Activated T-cell treated with anti-CD3 and anti-CD28 coated beads, Interleukin-2, amount 50 U/mL, for 4 hours (primary cell): ENCODE measurements around the gene TEX29. TPM values are rescaled to one million over a fixed set of nuclear protein-coding genes. Genes with fewer than 3 reads are reported as not detected.

Experiments used
- ATAC-seq, 2 donors: fragments of 200-7000 bp; cut with Tn5 transposase; one replicate each; pipeline ENCODE4 v1.10.0; 2021
- DNase-seq: peaks from one replicate; pipeline ENCODE4 v3.0.0-alpha.2; 2020
- H3K27me3 Mint-ChIP-seq: one replicate; pipeline ENCODE4 v1.8.0; 2021; ENCODE audit warnings: low read depth, mixed read lengths
- H3K36me3 Mint-ChIP-seq: one replicate; pipeline ENCODE4 v1.8.0; 2022; ENCODE audit warnings: mixed read lengths; ENCODE audit not compliant: insufficient read depth
- H3K4me1 Mint-ChIP-seq: one replicate; pipeline ENCODE4 v1.8.0; 2021; ENCODE audit warnings: low read depth, mixed read lengths
- H3K4me3 Mint-ChIP-seq: one replicate; pipeline ENCODE4 v1.8.0; 2021; ENCODE audit warnings: mild to moderate bottlenecking, moderate library complexity, mixed read lengths
- H3K9me3 Mint-ChIP-seq: one replicate; pipeline ENCODE4 v1.8.0; 2021; ENCODE audit warnings: mixed read lengths
- total RNA-seq, 3 donors: library from RNA; stranded (reverse); gene quantifications; one replicate each; pipeline ENCODE4 v1.2.1, GENCODE V29; 2021

The TEX29 gene
- total RNA-seq, 3 donors from 2014 or later: 0.28 to 0.40 TPM; not detected in 1

DNA sequence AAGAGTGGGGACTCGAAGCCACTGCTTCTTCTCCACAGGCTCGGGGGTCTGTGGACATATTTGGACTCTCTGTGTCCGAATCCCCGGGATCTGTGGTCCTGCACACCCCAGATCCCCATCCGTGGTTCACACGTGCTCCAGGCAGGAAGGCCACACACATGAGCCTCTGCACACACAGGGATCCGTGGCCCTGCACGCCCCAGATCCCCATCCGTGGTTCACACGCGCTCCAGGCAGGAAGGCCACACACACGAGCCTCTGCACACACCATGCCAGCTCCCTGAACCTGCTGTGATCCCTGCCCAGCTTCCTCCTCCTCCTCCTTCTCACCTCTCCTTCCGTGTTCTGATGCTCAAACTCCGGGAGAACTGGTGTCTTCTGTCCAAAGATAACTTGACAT is 3.1 kb downstream of the TEX29 start:
- Mint-ChIP-seq H3K4me1 (peaks cover 5% of the 10 kb centered on the region), H3K27me3 (no peaks in the 10 kb centered on the region), H3K36me3 (peaks cover 2% of the 10 kb centered on the region), H3K4me3 (no peak overlapping the region), H3K9me3 (no peaks in the 10 kb centered on the region)
- DNase-seq (no peak), ATAC-seq (no peak)

GRCh38 chr13:111323950-111324651 is 3.7 kb downstream of the TEX29 start:
- H3K36me3 Mint-ChIP-seq: peaks cover 2% of the 10 kb centered on the region
- peak in 1 of 2 donors; percentile 32 for ATAC-seq
- DNase-seq: no peak
- H3K4me1 Mint-ChIP-seq: peaks cover 5% of the 10 kb centered on the region
- H3K9me3 Mint-ChIP-seq: no peaks in the 10 kb centered on the region
- no peaks in the 10 kb centered on the region for H3K27me3 Mint-ChIP-seq
- H3K4me3 Mint-ChIP-seq: no peak overlapping the region

DNA sequence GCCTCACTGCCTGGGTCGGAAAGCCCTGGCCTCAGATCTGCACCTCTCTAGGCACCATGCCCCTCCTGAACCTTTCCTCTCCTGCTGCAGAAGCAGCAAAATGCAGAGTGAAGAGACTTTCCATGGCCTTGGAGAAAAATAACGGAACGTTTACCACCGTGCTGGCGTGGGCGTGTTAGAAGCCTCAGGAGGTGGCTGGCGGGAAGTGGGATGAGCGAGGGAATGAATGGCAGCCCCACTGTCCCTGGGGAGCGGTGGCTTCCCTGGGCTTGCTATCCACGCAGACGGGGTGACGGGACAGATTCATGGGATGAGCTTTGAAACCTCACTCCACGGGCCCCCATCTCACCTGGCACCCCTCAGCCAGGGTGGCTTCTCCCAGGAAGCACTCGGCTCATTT is 4.3 kb downstream of the TEX29 start:
- DNase-seq: no peak
- Mint-ChIP-seq H3K36me3 (no peaks in the 10 kb centered on the region), H3K27me3 (no peaks in the 10 kb centered on the region), H3K4me1 (peaks cover 5% of the 10 kb centered on the region), H3K4me3 (no peak overlapping the region), H3K9me3 (no peaks in the 10 kb centered on the region)
- no peak for ATAC-seq

DNA sequence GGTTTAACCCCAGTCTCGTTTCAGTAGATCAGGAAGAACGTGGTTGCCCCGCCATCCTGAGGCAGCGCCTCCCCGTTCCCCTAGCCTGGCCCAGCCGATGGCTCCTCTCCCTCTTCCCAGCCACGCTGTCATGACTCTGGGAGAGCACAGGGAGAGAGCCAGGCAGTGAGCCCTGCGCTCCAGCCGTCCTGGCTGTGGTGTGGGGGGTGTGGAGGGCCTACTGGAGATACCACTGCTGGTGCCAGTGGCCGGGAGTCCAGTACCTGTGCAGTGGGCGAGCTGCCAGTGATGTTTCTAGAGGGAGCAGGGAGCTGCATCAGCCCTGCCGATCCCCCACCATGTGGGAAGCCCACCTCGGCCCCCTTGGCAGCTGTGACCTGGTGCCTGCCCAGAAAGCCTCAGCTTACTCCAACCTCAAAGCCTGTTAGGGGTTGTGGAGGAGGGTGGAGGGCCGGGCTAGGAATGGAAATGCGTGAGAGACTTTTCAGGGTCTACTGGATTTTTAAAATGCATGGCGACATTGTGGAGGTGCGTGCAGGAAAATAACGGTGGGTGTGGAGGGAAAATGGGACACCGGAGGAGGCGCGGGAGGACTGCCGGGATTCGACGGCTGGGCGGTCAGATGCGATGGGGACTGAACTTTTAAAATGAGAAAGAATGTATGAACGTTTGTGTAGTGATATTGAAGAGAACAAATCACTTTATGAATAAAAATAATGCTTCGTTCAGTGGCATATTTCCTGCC is 4.9 kb downstream of the TEX29 start:
- no peak for ATAC-seq
- H3K4me1 Mint-ChIP-seq: peaks cover 5% of the 10 kb centered on the region
- H3K27me3 Mint-ChIP-seq: no peaks in the 10 kb centered on the region
- no peak for DNase-seq
- H3K4me3 Mint-ChIP-seq: no peak overlapping the region
- no peaks in the 10 kb centered on the region for H3K9me3 Mint-ChIP-seq
- H3K36me3 Mint-ChIP-seq: no peaks in the 10 kb centered on the region

- H3K27me3 Mint-ChIP-seq: no peaks in the 10 kb centered on the region
- ATAC-seq (no peak), DNase-seq (no peak)
- H3K4me1 Mint-ChIP-seq: peaks cover 5% of the 10 kb centered on the region
- no peak overlapping the region for H3K4me3 Mint-ChIP-seq
- no peaks in the 10 kb centered on the region for H3K9me3 Mint-ChIP-seq
- H3K36me3 Mint-ChIP-seq: no peaks in the 10 kb centered on the region
Measured at GRCh38 chr13:111325941-111326620, 5.6 kb downstream of the TEX29 start.

- no peak overlapping the region for H3K4me3 Mint-ChIP-seq
- no peaks in the 10 kb centered on the region for H3K27me3 Mint-ChIP-seq
- H3K9me3 Mint-ChIP-seq: peaks cover under 1% of the 10 kb centered on the region
- no peaks in the 10 kb centered on the region for H3K36me3 Mint-ChIP-seq
- DNase-seq (no peak), ATAC-seq (no peak)
- peaks cover 5% of the 10 kb centered on the region for H3K4me1 Mint-ChIP-seq
Measured at GRCh38 chr13:111326621-111326965, 6.2 kb downstream of the TEX29 start.

DNA sequence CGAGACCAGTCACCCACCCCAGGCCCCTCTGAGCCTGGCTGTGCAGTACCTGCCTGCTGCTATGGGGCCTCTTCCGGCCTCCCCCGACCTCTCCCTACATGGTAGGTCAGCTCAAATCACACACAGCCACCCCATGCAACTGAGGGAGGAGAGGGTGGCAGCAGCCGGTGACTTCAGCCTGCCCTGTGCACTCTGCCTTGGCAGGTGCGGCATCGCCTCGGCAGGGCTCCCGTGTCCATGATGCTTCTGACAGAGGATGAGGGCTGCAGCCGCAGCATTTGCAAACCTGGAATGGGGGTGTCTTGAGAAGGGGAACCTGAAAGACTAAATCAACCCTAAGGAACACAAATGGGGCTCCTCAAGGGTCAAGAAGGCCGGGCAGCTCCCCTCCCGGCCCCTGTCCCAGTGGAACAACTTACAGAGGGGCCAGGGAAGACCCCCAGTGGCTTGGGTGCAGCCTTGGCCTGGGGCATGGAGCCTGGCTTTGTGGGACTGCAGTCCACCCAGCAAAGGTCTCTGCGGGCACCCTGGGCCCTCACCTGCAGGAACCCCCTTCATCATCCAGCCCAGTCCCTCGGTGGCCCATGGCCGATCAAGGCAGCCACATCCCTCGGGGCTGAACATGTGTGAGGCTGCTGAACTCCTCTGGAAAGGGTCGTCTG is 6.7 kb downstream of the TEX29 start:
- no peaks in the 10 kb centered on the region for H3K27me3 Mint-ChIP-seq
- H3K36me3 Mint-ChIP-seq: no peaks in the 10 kb centered on the region
- ATAC-seq (no peak), DNase-seq (no peak)
- no peak overlapping the region for H3K4me3 Mint-ChIP-seq
- peaks cover 4% of the 10 kb centered on the region for H3K9me3 Mint-ChIP-seq
- H3K4me1 Mint-ChIP-seq: peaks cover 5% of the 10 kb centered on the region

GRCh38 chr13:111327730-111328573 is 7.5 kb downstream of the TEX29 start:
- peaks cover 5% of the 10 kb centered on the region for H3K4me1 Mint-ChIP-seq
- no peaks in the 10 kb centered on the region for H3K36me3 Mint-ChIP-seq
- peaks cover 11% of the 10 kb centered on the region for H3K9me3 Mint-ChIP-seq
- DNase-seq (no peak), ATAC-seq (no peak)
- H3K27me3 Mint-ChIP-seq: no peaks in the 10 kb centered on the region
- no peak overlapping the region for H3K4me3 Mint-ChIP-seq

GRCh38 chr13:111328574-111329410 is 8.3 kb downstream of the TEX29 start:
- H3K36me3 Mint-ChIP-seq: peaks cover 2% of the 10 kb centered on the region
- peaks cover 15% of the 10 kb centered on the region for H3K9me3 Mint-ChIP-seq
- ATAC-seq (no peak), DNase-seq (no peak)
- peaks cover 3% of the 10 kb centered on the region for H3K4me1 Mint-ChIP-seq
- no peak overlapping the region for H3K4me3 Mint-ChIP-seq
- H3K27me3 Mint-ChIP-seq: no peaks in the 10 kb centered on the region

DNA sequence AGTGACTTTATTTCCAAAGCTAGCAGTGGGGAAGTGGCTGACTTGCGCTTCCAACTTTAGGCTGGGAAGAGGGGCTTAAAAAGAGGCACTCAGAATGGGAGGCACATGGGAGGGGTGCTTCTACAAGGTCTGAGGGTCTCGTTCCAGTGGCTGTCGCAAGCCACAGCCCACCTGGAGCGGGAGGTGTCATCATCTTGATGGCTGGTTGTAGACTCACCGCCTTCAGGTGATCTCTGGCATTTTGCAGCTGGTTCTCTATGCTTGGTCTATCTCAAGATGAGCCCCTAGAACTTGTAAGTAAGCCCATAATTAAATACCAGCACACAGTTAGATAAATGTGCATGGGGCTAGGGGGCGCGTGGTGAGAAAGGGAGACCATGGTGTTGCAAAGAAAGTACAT is 9.2 kb downstream of the TEX29 start:
- Mint-ChIP-seq H3K27me3 (no peaks in the 10 kb centered on the region), H3K36me3 (peaks cover 7% of the 10 kb centered on the region)

GRCh38 chr13:111330066-111330610 is 9.7 kb downstream of the TEX29 start:
- Mint-ChIP-seq H3K27me3 (no peaks in the 10 kb centered on the region), H3K9me3 (peaks cover 19% of the 10 kb centered on the region), H3K4me3 (no peak overlapping the region), H3K36me3 (peaks cover 7% of the 10 kb centered on the region), H3K4me1 (no peaks in the 10 kb centered on the region)
- ATAC-seq: no peak
- DNase-seq: no peak

More for the DNA sequence above, 9.2 kb downstream of the TEX29 start:
- ATAC-seq (no peak), DNase-seq (no peak)
- no peaks in the 10 kb centered on the region for H3K4me1 Mint-ChIP-seq
- no peak overlapping the region for H3K4me3 Mint-ChIP-seq
- peaks cover 19% of the 10 kb centered on the region for H3K9me3 Mint-ChIP-seq

DNA sequence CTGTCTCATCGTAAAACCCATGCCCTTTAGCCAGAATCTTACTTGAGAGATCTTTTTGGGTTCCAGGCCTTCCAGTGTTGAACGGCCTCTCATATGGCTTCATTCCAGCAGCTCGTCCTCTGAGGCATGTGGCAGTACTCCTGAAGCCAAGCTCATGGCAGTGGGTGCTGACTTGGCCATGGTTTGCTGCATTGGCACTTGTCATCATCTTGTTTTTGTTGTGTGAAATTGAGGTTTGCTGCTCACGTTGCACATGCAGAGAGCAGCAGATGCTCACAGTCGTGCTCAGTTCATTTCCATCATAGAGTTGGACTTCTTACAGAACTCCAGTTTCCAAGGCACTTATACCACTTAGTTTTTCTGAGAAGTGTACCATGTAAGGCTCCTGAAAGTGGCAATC is 14.9 kb downstream of the TEX29 start:
- Mint-ChIP-seq H3K36me3 (peaks cover 13% of the 10 kb centered on the region), H3K27me3 (no peaks in the 10 kb centered on the region), H3K9me3 (peaks cover 19% of the 10 kb centered on the region), H3K4me1 (no peaks in the 10 kb centered on the region), H3K4me3 (no peak overlapping the region)
- no peak for ATAC-seq
- DNase-seq: no peak

GRCh38 chr13:111336666-111337065 is 16.2 kb downstream of the TEX29 start:
- Mint-ChIP-seq H3K27me3 (no peaks in the 10 kb centered on the region), H3K36me3 (peaks cover 13% of the 10 kb centered on the region), H3K4me1 (no peaks in the 10 kb centered on the region), H3K4me3 (no peak overlapping the region), H3K9me3 (peaks cover 18% of the 10 kb centered on the region)
- ATAC-seq: no peak
- DNase-seq: no peak
